ENCODE data around the gene TFAP2E. TPM values are rescaled to one million over a fixed set of nuclear protein-coding genes. Genes with fewer than 3 reads are reported as not detected.

TFAP2E gene
- total RNA-seq (ENCODE audit: low replicate concordance), result 1.3 and 1.4 TPM in 2 replicates
- long read RNA-seq, partial matches to known transcripts, result 1 of 1 reads
- long read RNA-seq, other reads (novel, unspliced or antisense), result 0 of 1 reads

DNA sequence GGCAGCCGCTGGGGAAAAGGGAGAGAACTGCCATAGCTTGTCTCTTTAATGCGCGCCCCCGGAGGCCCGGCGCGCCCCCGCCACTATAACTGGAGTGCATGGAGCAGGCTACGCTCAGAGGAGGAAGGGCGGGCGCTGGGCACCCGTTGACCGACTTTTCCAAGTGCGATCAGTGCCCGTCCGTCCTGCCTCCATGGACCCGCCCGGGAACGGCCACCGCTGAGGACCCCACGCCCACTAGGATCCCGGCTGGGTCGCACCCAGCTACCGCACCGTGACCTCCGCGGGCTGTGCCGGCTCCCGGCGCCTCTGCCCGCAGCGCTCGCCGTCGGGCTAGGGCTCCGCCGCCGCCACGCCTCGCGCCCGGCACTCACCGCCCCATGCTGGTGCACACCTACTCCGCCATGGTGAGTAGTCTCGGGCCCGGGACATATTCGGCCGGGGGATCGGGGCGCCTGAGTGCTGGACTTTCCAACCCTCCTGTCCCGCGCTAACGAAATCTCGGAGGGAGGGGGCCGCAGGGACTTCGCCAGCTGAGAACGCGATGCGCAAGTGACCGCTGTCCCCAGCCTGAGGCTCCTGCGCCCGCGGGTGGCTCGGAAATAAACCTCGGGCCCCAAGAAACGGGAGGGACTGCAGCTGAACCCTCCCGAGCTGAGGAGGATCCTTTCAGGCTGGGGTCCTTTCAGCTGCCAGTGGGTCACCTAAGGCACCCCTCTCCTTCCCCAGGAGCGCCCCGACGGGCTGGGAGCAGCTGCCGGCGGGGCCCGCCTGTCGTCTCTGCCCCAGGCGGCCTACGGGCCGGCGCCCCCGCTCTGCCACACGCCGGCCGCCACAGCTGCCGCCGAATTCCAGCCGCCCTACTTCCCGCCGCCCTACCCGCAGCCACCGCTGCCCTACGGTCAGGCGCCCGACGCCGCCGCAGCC, at the start of gene TFAP2E:
Gene TFAP2E (plus strand): TSS at position 117 of the 927 bp plus-strand sequence. CDS start 264 bp downstream, at position 381.
- no peaks in the 10 kb centered on the region for H3K9me3 Mint-ChIP-seq
- peak within 1 kb of the TSS; percentile 69 for H3K4me3 Mint-ChIP-seq
- H3K4me1 Mint-ChIP-seq (ENCODE audit: unreplicated experiment), result peaks cover 15% of the 10 kb centered on the region
- TF ChIP-seq, protein P1, sequence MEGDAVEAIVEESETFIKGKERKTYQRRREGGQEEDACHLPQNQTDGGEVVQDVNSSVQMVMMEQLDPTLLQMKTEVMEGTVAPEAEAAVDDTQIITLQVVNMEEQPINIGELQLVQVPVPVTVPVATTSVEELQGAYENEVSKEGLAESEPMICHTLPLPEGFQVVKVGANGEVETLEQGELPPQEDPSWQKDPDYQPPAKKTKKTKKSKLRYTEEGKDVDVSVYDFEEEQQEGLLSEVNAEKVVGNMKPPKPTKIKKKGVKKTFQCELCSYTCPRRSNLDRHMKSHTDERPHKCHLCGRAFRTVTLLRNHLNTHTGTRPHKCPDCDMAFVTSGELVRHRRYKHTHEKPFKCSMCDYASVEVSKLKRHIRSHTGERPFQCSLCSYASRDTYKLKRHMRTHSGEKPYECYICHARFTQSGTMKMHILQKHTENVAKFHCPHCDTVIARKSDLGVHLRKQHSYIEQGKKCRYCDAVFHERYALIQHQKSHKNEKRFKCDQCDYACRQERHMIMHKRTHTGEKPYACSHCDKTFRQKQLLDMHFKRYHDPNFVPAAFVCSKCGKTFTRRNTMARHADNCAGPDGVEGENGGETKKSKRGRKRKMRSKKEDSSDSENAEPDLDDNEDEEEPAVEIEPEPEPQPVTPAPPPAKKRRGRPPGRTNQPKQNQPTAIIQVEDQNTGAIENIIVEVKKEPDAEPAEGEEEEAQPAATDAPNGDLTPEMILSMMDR (conservative IDR thresholded peaks at IDR 0.05), result no peak
- H3K27me3 Mint-ChIP-seq, result peaks cover 84% of the 10 kb centered on the region
- no peaks in the 10 kb centered on the region for H3K36me3 Mint-ChIP-seq
- H3K27ac Mint-ChIP-seq, result no peak within 1 kb of the TSS
- no peak for DNase-seq (ENCODE audit: extremely low spot score, unreplicated experiment)

DNA sequence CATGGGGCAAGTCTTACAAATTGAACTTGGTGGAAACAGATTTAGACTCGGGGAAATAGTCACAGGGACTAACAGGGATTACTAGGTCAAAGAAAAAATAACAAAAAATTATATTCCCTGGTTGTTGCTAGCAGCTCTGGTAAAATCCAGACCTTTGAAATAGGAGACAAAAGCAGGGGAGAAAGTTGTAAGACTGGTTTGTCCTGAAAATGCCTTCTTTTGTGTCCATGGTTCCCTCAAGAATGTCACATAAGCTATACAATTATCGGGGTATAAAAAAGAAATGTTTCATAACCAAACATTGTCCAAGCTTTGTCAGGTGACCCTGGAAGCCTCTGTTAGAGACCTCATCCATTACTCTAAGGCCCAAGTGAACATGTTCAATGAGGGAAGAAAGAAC, 49.0 kb upstream of the TFAP2E start:
- Mint-ChIP-seq H3K9me3 (peaks cover 15% of the 10 kb centered on the region), H3K4me3 (peak overlapping the region; percentile 32), H3K36me3 (peaks cover 31% of the 10 kb centered on the region), H3K27me3 (no peaks in the 10 kb centered on the region), H3K27ac (peak overlapping the region; percentile 41), H3K4me1 (ENCODE audit: unreplicated experiment) (no peaks in the 10 kb centered on the region)
- DNase-seq (ENCODE audit: extremely low spot score, unreplicated experiment), result no peak
- TF ChIP-seq, protein P1 (conservative IDR thresholded peaks at IDR 0.05), result no peak

DNA sequence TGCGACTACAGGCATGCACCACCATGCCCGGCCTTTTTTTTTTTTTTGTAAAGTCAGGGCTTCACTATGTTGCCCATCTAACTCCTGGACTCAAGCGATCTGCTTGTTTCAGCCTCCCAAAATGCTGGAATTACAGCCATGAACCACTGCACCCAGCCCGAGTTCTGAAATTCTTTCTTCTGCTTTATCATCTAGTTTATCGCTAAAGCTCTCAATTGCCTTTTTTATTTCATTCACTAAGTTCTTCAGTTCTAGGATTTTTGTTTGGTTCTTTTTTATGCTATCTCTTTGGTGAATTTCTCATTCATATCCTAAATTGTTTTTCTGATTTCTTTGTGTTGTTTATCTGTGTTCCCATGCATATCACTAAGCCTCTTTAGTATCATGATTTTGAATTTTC, 42.9 kb upstream of the TFAP2E start:
- Mint-ChIP-seq H3K27ac (no peak overlapping the region), H3K9me3 (peaks cover 24% of the 10 kb centered on the region), H3K36me3 (peaks cover 40% of the 10 kb centered on the region), H3K4me1 (ENCODE audit: unreplicated experiment) (no peaks in the 10 kb centered on the region), H3K4me3 (no peak overlapping the region), H3K27me3 (no peaks in the 10 kb centered on the region)
- no peak for DNase-seq (ENCODE audit: extremely low spot score, unreplicated experiment)
- TF ChIP-seq, protein P1 (conservative IDR thresholded peaks at IDR 0.05), result no peak

DNA sequence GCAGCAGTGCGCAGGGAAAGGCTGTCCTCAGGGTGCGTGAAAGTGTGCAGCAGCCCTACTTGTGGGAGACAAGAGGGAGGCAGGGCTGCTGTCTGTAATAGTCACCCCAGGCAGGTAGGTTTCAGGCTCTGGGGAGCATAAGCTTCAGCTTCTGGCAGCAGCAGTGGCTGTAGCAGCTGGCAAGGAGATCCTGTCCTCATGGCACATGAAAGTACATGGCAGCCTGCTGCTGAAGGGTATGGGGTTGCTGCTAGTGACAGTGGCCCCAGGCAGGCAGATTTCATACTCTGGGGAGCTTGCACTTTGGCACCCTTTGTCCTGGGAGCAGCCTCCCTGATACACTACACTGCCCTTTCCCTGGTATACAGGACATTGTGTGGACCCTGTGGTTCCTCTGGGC, 42.2 kb upstream of the TFAP2E start:
- DNase-seq (ENCODE audit: extremely low spot score, unreplicated experiment), result no peak
- TF ChIP-seq, protein P1 (conservative IDR thresholded peaks at IDR 0.05), result no peak
- Mint-ChIP-seq H3K27me3 (no peaks in the 10 kb centered on the region), H3K4me3 (no peak overlapping the region), H3K9me3 (peaks cover 18% of the 10 kb centered on the region), H3K27ac (no peak overlapping the region), H3K36me3 (peaks cover 34% of the 10 kb centered on the region), H3K4me1 (ENCODE audit: unreplicated experiment) (no peaks in the 10 kb centered on the region)

DNA sequence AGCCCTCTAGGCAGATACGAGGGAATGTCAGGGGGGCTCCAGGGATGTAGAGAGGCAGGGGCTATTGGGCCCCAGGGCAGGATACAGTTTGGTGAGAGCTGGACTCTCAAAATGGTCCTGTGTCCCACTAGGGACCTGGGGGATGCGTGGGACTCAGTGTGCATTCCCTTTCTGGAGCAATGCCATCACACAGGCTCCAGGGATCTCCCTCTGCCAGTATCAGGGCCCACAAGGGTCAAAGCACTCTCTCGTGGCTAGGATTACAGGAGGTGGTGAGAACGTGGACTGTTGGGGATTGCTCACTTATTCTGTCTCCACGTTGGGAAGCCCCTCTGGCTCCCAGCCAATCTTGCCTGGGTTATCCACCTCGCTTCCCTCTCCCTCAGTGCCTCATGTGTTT, 41.7 kb upstream of the TFAP2E start:
- no peak for DNase-seq (ENCODE audit: extremely low spot score, unreplicated experiment)
- TF ChIP-seq, protein P1 (conservative IDR thresholded peaks at IDR 0.05), result no peak
- Mint-ChIP-seq H3K4me1 (ENCODE audit: unreplicated experiment) (no peaks in the 10 kb centered on the region), H3K27me3 (no peaks in the 10 kb centered on the region), H3K9me3 (peaks cover 18% of the 10 kb centered on the region), H3K27ac (no peak overlapping the region), H3K4me3 (no peak overlapping the region), H3K36me3 (peaks cover 34% of the 10 kb centered on the region)
